Adrenal gland (tissue), 12 donors: ENCODE results near the gene PGC. TPM values are rescaled to one million over a fixed set of nuclear protein-coding genes. Genes with fewer than 3 reads are reported as not detected.
A peak's percentile ranks its signal among the peaks of the same experiment; 100 is the strongest.

Source experiments
- DNase-seq, 7 donors: peaks; one replicate each; pipeline ENCODE4 v3.0.0-alpha.2; 2019 to 2020
- H3K27ac ChIP-seq, 5 donors: fragments of 200-600 bp; sonication (generic) in 4 of 5; 1 replicate in 3 of 5; 2 replicates in 2 of 5; pipeline versions ENCODE4 v1.5.1 to v1.8.0; 2016 to 2020; ENCODE audit warnings: mild to moderate bottlenecking in 1 of 5
- H3K27me3 ChIP-seq: fragments of 200-600 bp; 2 replicates; pipeline ENCODE4 v1.8.0; 2021
- H3K36me3 ChIP-seq, 2 donors: fragments of 200-600 bp; replicated peaks in 1 of 2; 1 replicate in 1 of 2; 2 replicates in 1 of 2; pipeline versions ENCODE4 v1.5.1 to v1.8.0; 2018 to 2022
- H3K4me1 ChIP-seq, 2 donors: fragments of 200-600 bp; replicated peaks in 1 of 2; 1 replicate in 1 of 2; 2 replicates in 1 of 2; pipeline versions ENCODE4 v1.5.1 to v1.8.0; 2018 to 2021
- H3K4me3 ChIP-seq, 4 donors: fragments of 200-600 bp; sonication (generic) in 3 of 4; one replicate each; pipeline ENCODE4 v1.5.1; 2016 to 2018
- H3K9me3 ChIP-seq, 3 donors: fragments of 200-600 bp; sonication (generic) in 1 of 3; replicated peaks in 1 of 3; 1 replicate in 2 of 3; 2 replicates in 1 of 3; pipeline versions ENCODE4 v1.5.1 to v1.8.0; 2016 to 2021
- CTCF ChIP-seq, 6 experiments: fragments of 450-650 bp in 4 of 6; fragments of 200-600 bp in 2 of 6; sonication (generic) in 1 of 6; IDR thresholded peaks; 1 replicate in 5 of 6; 2 replicates in 1 of 6; pipeline versions ENCODE4 v1.5.1 to v1.8.0; 2016 to 2021; ENCODE audit warnings: antibody characterized with exemption in 6 of 6, mild to moderate bottlenecking in 2 of 6, moderate library complexity in 1 of 6
- POLR2A ChIP-seq, 2 donors: fragments of 450-650 bp; IDR thresholded peaks; one replicate each; pipeline ENCODE4 v1.6.1; 2017; ENCODE audit warnings: antibody characterized with exemption in 2 of 2, mild to moderate bottlenecking in 2 of 2, moderate library complexity in 1 of 2
- WGBS, 4 donors: extraction: QIAGEN DNeasy Blood & Tissue Kit in 2 of 4; methylation state at CpG; one replicate each; pipeline versions ENCODE4 v1.1.5 to v1.1.7; 2013 to 2017; 5-methylcytosine and 5-hydroxymethylcytosine counted together
- intact Hi-C, 2 donors: fragments of 100-400 bp; cut with DNase I; formaldehyde crosslinking; loops; one replicate each; pipeline versions ENCODE4 v1.14.1 to v1.15.0; 2022 to 2023
- polyA plus RNA-seq, 3 donors: library from polyadenylated mRNA; stranded (reverse); fragments of 200-250 nt in 2 of 3; fragments of 350-450 nt in 1 of 3; fragmentation: Illumina TruSeq in 1 of 3; extraction: RNeasy Lipid Tissue Mini Kit (QIAGEN cat#74804) in 1 of 3; gene quantifications; one replicate each; pipeline ENCODE4 v1.2.3, GENCODE V29; 2013 to 2014
- total RNA-seq, 9 donors: library from RNA; depleted of rRNA in 4 of 9; stranded (reverse); fragments of >200 nt in 4 of 9; fragments of 120-200 nt in 1 of 9; fragmentation: NEBNext Ultra II Directional in 1 of 9; extraction: Animal tissue kit (Norgen Biotek cat#: 25700) in 1 of 9; gene quantifications; one replicate each; pipeline versions ENCODE4 v1.1.0 to v1.2.4, GENCODE V29; 2013 to 2023
- donor health status: healthy with polysubstance abuse.
- donor health status: Bipolar disorder and iron deficiency.
- donor health status: DM: yes; HTN: yes; CAD: no.
- donor health status: DM: no; HTN: no; CAD: no.
- donor health status: DM: no; HTN: no; CAD: no.
- donor health status: DM: yes; HTN: yes; CAD: no.

The PGC gene
- total and polyA plus RNA-seq, 12 donors, result 0.57 to 1.6 (median 1.1) TPM; not detected in 8

- Histone ChIP-seq H3K27me3 (no peaks in the 10 kb centered on the region), H3K4me1 (peaks cover 28 to 36% of the 10 kb centered on the region in 2 donors), H3K27ac (no peak overlapping the region), H3K4me3 (no peak overlapping the region), H3K36me3 (no peaks in the 10 kb centered on the region), H3K9me3 (no peaks in the 10 kb centered on the region)
- intact Hi-C loops, result no loop called here
- TF ChIP-seq POLR2A (IDR thresholded peaks at IDR 0.05) (no peak), CTCF (IDR thresholded peaks at IDR 0.05) (no peak)
- no peak for DNase-seq
- WGBS, 4 donors, result 65 to 74% (median 68%) methylated on average over 5 of the region's 5 CpGs
These were observed 31.2 kb downstream of the PGC start for GRCh38 chr6:41715795-41716515.

- WGBS, 4 donors, result 90 to 93% (median 91%) methylated on average over 9 to 14 of the region's 14 CpGs
- no peak for DNase-seq
- H3K36me3 ChIP-seq, result no peaks in the 10 kb centered on the region
- intact Hi-C loops, result no loop called here
- H3K27ac ChIP-seq, result no peak overlapping the region
- no peaks in the 10 kb centered on the region for H3K27me3 ChIP-seq
- H3K4me1 ChIP-seq, result peaks cover 28 to 36% of the 10 kb centered on the region in 2 donors
- TF ChIP-seq POLR2A (IDR thresholded peaks at IDR 0.05) (no peak), CTCF (IDR thresholded peaks at IDR 0.05) (no peak)
- no peaks in the 10 kb centered on the region for H3K9me3 ChIP-seq
- no peak overlapping the region for H3K4me3 ChIP-seq
These were observed 32.5 kb downstream of the PGC start for GRCh38 chr6:41714556-41715273.

- no peak for TF ChIP-seq CTCF (IDR thresholded peaks at IDR 0.05)
- no peak for TF ChIP-seq POLR2A (IDR thresholded peaks at IDR 0.05)
- H3K27ac ChIP-seq, result peak overlapping the region in 3 of 5 donors; percentile 49 to 72 (median 56)
- peak in 5 of 7 donors; percentile 49 to 65 (median 59) for DNase-seq
- intact Hi-C loops, result no loop called here
- no peaks in the 10 kb centered on the region for H3K27me3 ChIP-seq
- H3K36me3 ChIP-seq, result no peaks in the 10 kb centered on the region
- H3K9me3 ChIP-seq, result no peaks in the 10 kb centered on the region
- no peak overlapping the region for H3K4me3 ChIP-seq
- 40 to 83% (median 75%) methylated on average over 3 to 14 of the region's 14 CpGs for WGBS, 4 donors
- H3K4me1 ChIP-seq, result peaks cover 28 to 36% of the 10 kb centered on the region in 2 donors
These were observed 33.4 kb downstream of the PGC start for GRCh38 chr6:41713650-41714291.

GRCh38 chr6:41713159-41713649 is 34.0 kb downstream of the PGC start:
- no peak for TF ChIP-seq CTCF (IDR thresholded peaks at IDR 0.05)
- TF ChIP-seq POLR2A (IDR thresholded peaks at IDR 0.05), result no peak
- intact Hi-C loops, result no loop called here
- DNase-seq, result peak; percentile 70 to 83 (median 77)
- Histone ChIP-seq H3K27ac (peak overlapping the region in 4 of 5 donors; percentile 15 to 72 (median 52)), H3K4me1 (peaks cover 28 to 39% of the 10 kb centered on the region in 2 donors), H3K27me3 (no peaks in the 10 kb centered on the region), H3K4me3 (no peak overlapping the region), H3K9me3 (no peaks in the 10 kb centered on the region), H3K36me3 (no peaks in the 10 kb centered on the region)
- WGBS, 4 donors, result 47 to 88% (median 56%) methylated on average over 3 to 9 of the region's 9 CpGs
